Small intestine (tissue), 7 donors: Measurements from ENCODE around the gene LUZP1. TPM values are rescaled to one million over a fixed set of nuclear protein-coding genes. Genes with fewer than 3 reads are reported as not detected.

Source experiments
- DNase-seq, 2 donors: peaks; one replicate each; pipeline versions ENCODE4 v3.0.0 to v3.0.0-alpha.2; 2013
- FAIRE-seq: peaks from 2 replicates; lab custom pipeline; 2012; peaks lifted over from hg19 to GRCh38; lab: Jason Lieb, UNC
- H3K27ac ChIP-seq, 3 donors: one replicate each; pipeline ENCODE4 v1.5.1; 2013; ENCODE audit warnings: low read length in 2 of 3, mild to moderate bottlenecking in 2 of 3, control low read depth in 1 of 3, inconsistent platforms in 1 of 3, low read depth in 1 of 3, moderate library complexity in 1 of 3
- H3K27me3 ChIP-seq, 3 donors: one replicate each; pipeline ENCODE4 v1.6.1; 2013; ENCODE audit warnings: low read length in 3 of 3, inconsistent platforms in 1 of 3; ENCODE audit not compliant: control insufficient read depth in 3 of 3, insufficient read depth in 3 of 3
- H3K36me3 ChIP-seq, 3 donors: one replicate each; pipeline ENCODE4 v1.6.1; 2013; ENCODE audit warnings: low read length in 3 of 3, inconsistent platforms in 1 of 3, low read depth in 1 of 3, mild to moderate bottlenecking in 1 of 3, moderate library complexity in 1 of 3; ENCODE audit not compliant: control insufficient read depth in 3 of 3, insufficient read depth in 2 of 3
- H3K4me1 ChIP-seq, 3 donors: one replicate each; pipeline ENCODE4 v1.6.1; 2013; ENCODE audit warnings: low read length in 2 of 3, inconsistent platforms in 1 of 3, low read depth in 1 of 3, mild to moderate bottlenecking in 1 of 3, moderate library complexity in 1 of 3; ENCODE audit not compliant: control insufficient read depth in 3 of 3, insufficient read depth in 2 of 3
- H3K4me3 ChIP-seq, 3 donors: one replicate each; pipeline ENCODE4 v1.5.1; 2013; ENCODE audit warnings: low read length in 3 of 3, control low read depth in 1 of 3, inconsistent platforms in 1 of 3, low read depth in 1 of 3, mild to moderate bottlenecking in 1 of 3, moderate library complexity in 1 of 3
- H3K9me3 ChIP-seq, 2 donors: one replicate each; pipeline ENCODE4 v1.6.1; 2013; ENCODE audit warnings: low read depth in 1 of 2, low read length in 1 of 2; ENCODE audit not compliant: control insufficient read depth in 2 of 2, insufficient read depth in 1 of 2
- WGBS, 3 donors: extraction: QIAGEN DNeasy Blood & Tissue Kit; methylation state at CpG; one replicate each; pipeline ENCODE4 v1.1.7; 2013; 5-methylcytosine and 5-hydroxymethylcytosine counted together
- polyA plus RNA-seq, 4 donors: library from polyadenylated mRNA; stranded (reverse) in 3 of 4; unstranded in 1 of 4; fragments of 200-250 nt in 3 of 4; fragments of 120-200 nt in 1 of 4; gene quantifications; one replicate each; pipeline versions ENCODE4 v1.2.1 to v1.2.3, GENCODE V29; 2013
- donor health status: healthy with polysubstance abuse.
- donor health status: control.
- donor health status: control.
- donor health status: Bipolar disorder and iron deficiency.
- donor health status: healthy.

LUZP1 gene
- polyA plus RNA-seq, 4 donors = 14.1 to 22.0 (median 19.5) TPM

DNA sequence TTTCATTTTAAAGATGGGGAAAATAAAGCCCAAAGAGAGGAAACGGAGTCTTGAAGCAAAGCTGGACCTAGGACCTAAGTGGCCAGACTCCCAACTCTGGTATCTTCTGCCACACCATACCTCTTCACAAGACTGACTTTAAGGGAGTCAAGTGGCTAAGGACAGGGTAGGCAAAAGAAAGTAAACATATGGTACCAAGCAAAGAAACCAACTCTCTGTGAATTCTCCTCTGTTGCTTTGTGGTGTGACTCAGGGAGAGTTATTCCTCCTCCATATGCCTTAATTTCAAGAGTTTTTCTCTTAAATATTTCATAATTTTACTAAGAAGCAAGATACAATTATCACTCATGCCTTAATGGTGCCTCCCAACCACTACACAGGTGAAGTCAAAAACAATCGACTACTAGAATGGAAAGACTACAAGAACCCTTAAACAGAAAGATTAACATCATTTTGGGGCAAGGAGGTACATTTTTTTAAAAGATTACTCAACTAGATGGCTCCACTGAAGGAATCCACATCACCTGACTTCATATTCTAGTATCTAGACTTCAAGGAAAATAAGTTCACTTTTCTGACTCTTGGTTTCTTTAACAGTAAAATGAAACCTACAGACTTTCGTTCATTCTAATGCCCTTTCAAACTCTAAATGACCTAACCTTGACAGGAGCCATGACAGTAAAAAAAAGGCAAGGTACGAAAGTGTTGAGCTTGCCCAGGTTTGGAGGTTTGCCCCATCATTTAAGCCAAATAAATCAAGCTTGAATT lies 44.2 kb downstream of the LUZP1 start:
- DNase-seq (no peak), FAIRE-seq (no peak)
- 81 to 91% (median 84%) methylated on average over 4 of the region's 4 CpGs for WGBS, 3 donors
- H3K27ac ChIP-seq = peak overlapping the region in 1 of 3 donors; percentile 2
- no peaks in the 10 kb centered on the region for H3K27me3 ChIP-seq
- H3K4me3 ChIP-seq = no peak overlapping the region
- H3K36me3 ChIP-seq = no peaks in the 10 kb centered on the region
- H3K9me3 ChIP-seq = no peaks in the 10 kb centered on the region
- peaks cover 0 to 26% (median 18%) of the 10 kb centered on the region in 3 donors for H3K4me1 ChIP-seq

DNA sequence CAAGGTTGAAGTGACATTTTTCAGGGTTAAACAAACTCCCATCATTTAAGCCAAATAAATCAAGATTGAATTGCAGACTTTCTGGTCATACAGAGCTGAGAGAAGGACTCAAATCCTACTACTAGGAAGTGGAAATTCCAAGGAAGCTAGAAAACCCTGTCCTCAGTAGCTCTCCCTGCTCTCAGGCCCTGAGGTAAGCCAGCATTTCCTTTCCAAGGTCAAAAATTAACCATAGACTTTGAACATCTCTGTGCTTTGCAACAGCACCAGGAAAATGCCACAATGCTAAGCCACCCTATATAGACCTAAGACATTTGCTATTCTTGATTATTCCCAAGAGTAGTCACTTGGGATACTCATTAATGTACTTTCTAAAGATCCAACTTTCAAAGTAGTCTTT lies 45.1 kb downstream of the LUZP1 start:
- H3K36me3 ChIP-seq = no peaks in the 10 kb centered on the region
- no peaks in the 10 kb centered on the region for H3K27me3 ChIP-seq
- no peak overlapping the region for H3K4me3 ChIP-seq
- peaks cover 3 to 29% (median 21%) of the 10 kb centered on the region in 3 donors for H3K4me1 ChIP-seq
- FAIRE-seq (no peak), DNase-seq (peak; percentile 72 to 78)
- peak overlapping the region in 2 of 3 donors; percentile 2 to 61 for H3K27ac ChIP-seq
- no peaks in the 10 kb centered on the region for H3K9me3 ChIP-seq

GRCh38 chr1:23122796-23123195 lies 45.9 kb downstream of the LUZP1 start:
- Histone ChIP-seq H3K27ac (peak overlapping the region in 1 of 3 donors; percentile 10), H3K9me3 (no peaks in the 10 kb centered on the region), H3K36me3 (no peaks in the 10 kb centered on the region), H3K4me1 (peaks cover 4 to 30% (median 21%) of the 10 kb centered on the region in 3 donors), H3K4me3 (no peak overlapping the region), H3K27me3 (no peaks in the 10 kb centered on the region)
- FAIRE-seq (no peak), DNase-seq (no peak)
- 50 to 57% (median 51%) methylated on average over 4 of the region's 4 CpGs for WGBS, 3 donors

DNA sequence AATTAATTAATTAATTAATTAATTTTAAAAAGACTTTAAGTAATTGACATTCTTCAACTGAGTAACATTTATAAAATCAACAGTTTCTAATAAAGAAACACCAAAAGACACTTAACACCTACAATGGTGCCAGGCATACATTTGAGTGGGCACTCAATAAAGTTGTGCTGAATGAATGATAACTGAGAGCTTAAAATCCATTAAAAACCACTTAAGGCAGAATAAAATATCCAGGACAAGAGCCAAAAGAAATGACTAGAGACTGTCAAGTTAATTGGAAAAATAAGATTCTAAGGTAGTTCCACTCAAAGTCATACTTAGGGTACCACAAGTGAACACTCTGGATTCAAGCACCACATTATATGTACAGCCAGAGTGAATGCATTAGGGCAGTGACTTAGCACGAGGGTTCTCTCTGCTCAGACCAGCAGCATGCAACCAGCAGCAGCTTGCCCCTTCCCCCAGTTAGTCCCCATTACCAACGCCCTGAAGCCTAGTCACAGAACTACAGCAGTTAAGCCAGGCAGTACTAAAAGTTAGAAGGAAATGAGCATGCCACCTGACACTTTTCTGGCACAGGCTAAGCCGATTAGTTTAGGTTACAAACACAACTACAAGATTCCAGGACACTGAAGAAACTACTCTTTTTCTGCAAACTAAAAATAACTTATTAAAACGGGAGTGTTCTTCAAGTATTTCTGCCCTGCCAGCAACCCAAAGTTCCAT lies 46.5 kb downstream of the LUZP1 start:
- H3K4me3 ChIP-seq = no peak overlapping the region
- 12 to 20% (median 14%) methylated on average over 4 of the region's 4 CpGs for WGBS, 3 donors
- H3K4me1 ChIP-seq = peaks cover 4 to 30% (median 21%) of the 10 kb centered on the region in 3 donors
- H3K9me3 ChIP-seq = no peaks in the 10 kb centered on the region
- peak; percentile 30 to 36 for DNase-seq
- H3K27me3 ChIP-seq = no peaks in the 10 kb centered on the region
- peak overlapping the region in 2 of 3 donors; percentile 10 to 63 for H3K27ac ChIP-seq
- H3K36me3 ChIP-seq = no peaks in the 10 kb centered on the region
- FAIRE-seq = no peak

DNA sequence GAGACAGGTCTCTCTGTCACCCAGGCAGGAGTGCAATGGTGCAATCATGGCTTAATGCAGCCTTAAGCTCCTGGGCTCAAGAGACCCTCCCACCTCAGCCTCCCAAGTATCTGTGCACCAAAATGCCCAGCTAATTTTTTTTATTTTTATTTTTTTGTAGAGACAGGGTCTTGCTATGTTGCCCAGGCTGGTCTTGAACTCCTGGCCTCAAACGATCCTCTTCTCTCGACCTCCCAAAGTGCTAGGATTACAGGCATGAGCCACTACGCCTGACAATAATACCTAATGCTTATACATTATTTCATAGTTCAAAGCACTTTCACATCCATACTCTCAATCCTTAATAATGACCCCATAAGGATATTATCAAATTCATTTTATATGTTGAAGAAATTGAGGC lies 48.3 kb downstream of the LUZP1 start:
- H3K27me3 ChIP-seq = no peaks in the 10 kb centered on the region
- H3K36me3 ChIP-seq = no peaks in the 10 kb centered on the region
- H3K4me3 ChIP-seq = no peak overlapping the region
- no peak for FAIRE-seq
- H3K9me3 ChIP-seq = no peaks in the 10 kb centered on the region
- H3K4me1 ChIP-seq = peaks cover 4 to 21% (median 21%) of the 10 kb centered on the region in 3 donors
- DNase-seq = no peak
- no peak overlapping the region for H3K27ac ChIP-seq
- 97 to 100% (median 97%) methylated on average over 3 of the region's 3 CpGs for WGBS, 3 donors

DNA sequence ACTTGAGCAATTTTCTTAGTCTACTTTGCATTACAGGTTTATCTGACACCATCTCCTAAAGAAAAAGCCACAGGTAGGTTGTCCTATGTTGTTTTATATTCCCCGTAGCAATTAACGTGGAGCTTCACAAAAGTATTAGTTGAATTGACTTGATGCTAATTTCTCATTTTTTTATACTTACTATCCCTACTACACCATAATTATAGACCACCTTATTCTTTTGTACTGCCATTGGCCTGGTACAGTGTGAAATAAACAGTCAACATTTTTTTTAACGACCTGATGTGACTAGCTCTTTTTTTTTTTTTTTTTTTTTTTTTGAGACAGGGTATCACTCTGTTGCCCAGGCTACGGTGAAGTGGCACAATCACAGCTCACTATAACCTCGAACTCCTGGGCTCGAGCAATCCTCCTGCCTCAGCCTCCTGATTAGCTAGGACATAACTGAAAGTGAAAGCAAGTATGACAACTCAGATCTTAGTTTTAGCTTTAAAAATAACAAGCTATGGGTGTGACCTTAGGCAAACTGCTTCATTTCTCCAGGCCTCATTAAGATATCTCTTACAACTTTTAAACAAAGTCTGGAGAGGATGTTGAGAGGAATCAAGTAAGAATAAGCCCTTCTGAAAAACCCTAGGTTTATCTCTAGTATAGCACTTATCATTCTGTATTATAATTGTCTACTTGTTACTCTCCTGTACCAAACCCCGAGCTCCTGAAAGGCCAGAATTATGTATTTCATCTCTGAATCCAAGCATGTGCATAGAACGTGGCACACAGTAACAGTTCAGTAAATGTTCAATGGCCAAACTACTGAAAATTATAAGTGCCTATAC lies 49.5 kb downstream of the LUZP1 start:
- Histone ChIP-seq H3K4me3 (no peak overlapping the region), H3K36me3 (no peaks in the 10 kb centered on the region), H3K27ac (peak overlapping the region in 2 of 3 donors; percentile 46 to 66)

DNA sequence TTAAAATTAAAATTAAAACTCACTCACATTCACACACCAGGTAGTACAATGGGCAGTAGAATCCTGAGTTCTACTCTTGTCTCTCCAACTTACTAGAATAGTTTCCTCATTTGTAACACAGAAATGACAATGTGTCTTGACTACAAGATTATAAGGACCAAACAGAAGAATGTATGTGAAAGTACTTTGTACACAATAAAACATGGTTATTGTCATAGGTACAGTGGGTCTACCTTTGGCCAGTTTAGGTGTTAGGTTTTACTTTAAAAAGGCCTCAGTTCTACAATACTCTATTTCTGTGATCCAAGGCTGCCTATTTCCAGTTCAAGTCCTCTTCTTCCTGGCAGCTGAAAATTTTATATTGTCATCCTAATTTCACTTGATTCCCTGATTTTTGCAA lies 50.2 kb downstream of the LUZP1 start:
- no peaks in the 10 kb centered on the region for H3K36me3 ChIP-seq
- DNase-seq (no peak), FAIRE-seq (no peak)
- H3K27me3 ChIP-seq = no peaks in the 10 kb centered on the region
- H3K9me3 ChIP-seq = no peaks in the 10 kb centered on the region
- no peak overlapping the region for H3K4me3 ChIP-seq
- H3K4me1 ChIP-seq = peaks cover 8 to 28% (median 15%) of the 10 kb centered on the region in 3 donors
- no peak overlapping the region for H3K27ac ChIP-seq

More for the DNA sequence above, 49.5 kb downstream of the LUZP1 start:
- Histone ChIP-seq H3K4me1 (peaks cover 7 to 27% (median 18%) of the 10 kb centered on the region in 3 donors), H3K9me3 (no peaks in the 10 kb centered on the region), H3K27me3 (no peaks in the 10 kb centered on the region)
- FAIRE-seq (no peak), DNase-seq (peak; percentile 26 to 48)
- 49 to 57% (median 55%) methylated on average over 8 of the region's 8 CpGs for WGBS, 3 donors
